ENCODE results near the gene KCNK5.

Gene KCNK5

GRCh38 chr6:39228992-39229767 lies at the start of gene KCNK5:
KCNK5 (minus strand) TSS chr6:39229475; CDS start chr6:39229111, 364 bp downstream.
- peak in 37 of 58 donors; percentile 4 to 67 (median 32) for DNase-seq

GRCh38 chr6:39276379-39276995 lies 47.2 kb upstream of the KCNK5 start:
- no peak for DNase-seq

- no peak for DNase-seq
Measured at GRCh38 chr6:39274903-39275302, 45.6 kb upstream of the KCNK5 start.

GRCh38 chr6:39274471-39274870 lies 45.2 kb upstream of the KCNK5 start:
- DNase-seq, result no peak

GRCh38 chr6:39273406-39273821 lies 44.1 kb upstream of the KCNK5 start:
- no peak for DNase-seq

GRCh38 chr6:39269961-39270360 lies 40.7 kb upstream of the KCNK5 start:
- DNase-seq, result no peak

GRCh38 chr6:39268721-39269120 lies 39.4 kb upstream of the KCNK5 start:
- DNase-seq, result no peak

- DNase-seq, result no peak
Measured at GRCh38 chr6:39268171-39268570, 38.9 kb upstream of the KCNK5 start.

- DNase-seq, result no peak
Measured at GRCh38 chr6:39266782-39267355, 37.6 kb upstream of the KCNK5 start.

GRCh38 chr6:39266375-39266774 lies 37.1 kb upstream of the KCNK5 start:
- DNase-seq, result no peak

- DNase-seq, result no peak
Measured at GRCh38 chr6:39263303-39264037, 34.2 kb upstream of the KCNK5 start.

- DNase-seq, result no peak
Measured at GRCh38 chr6:39261751-39262150, 32.5 kb upstream of the KCNK5 start.

GRCh38 chr6:39260953-39261352 lies 31.7 kb upstream of the KCNK5 start:
- no peak for DNase-seq

- no peak for DNase-seq
Measured at GRCh38 chr6:39260456-39260855, 31.2 kb upstream of the KCNK5 start.

GRCh38 chr6:39256294-39256940 lies 27.1 kb upstream of the KCNK5 start:
- DNase-seq, result no peak

GRCh38 chr6:39254999-39255535 lies 25.8 kb upstream of the KCNK5 start:
- DNase-seq, result no peak

- no peak for DNase-seq
Measured at GRCh38 chr6:39251406-39251805, 22.1 kb upstream of the KCNK5 start.

GRCh38 chr6:39250507-39250906 lies 21.2 kb upstream of the KCNK5 start:
- DNase-seq, result no peak

- no peak for DNase-seq
Measured at GRCh38 chr6:39249278-39249677, 20.0 kb upstream of the KCNK5 start.

GRCh38 chr6:39247667-39248194 lies 18.5 kb upstream of the KCNK5 start:
- no peak for DNase-seq

GRCh38 chr6:39243809-39244208 lies 14.5 kb upstream of the KCNK5 start:
- DNase-seq, result peak in 2 of 58 donors; percentile 1 to 10

Data from anterior cingulate cortex (tissue), 58 donors.